ENCODE measurements around the gene MICAL2.

The MICAL2 gene

GRCh38 chr11:12130180-12130980 is 20.0 kb downstream of the MICAL2 start:
- TF ChIP-seq CTCF (IDR thresholded peaks at IDR 0.05; ENCODE audit: low read depth, low read length, missing control alignments): no peak
- DNase-seq (ENCODE audit: low read depth): no peak
- no peak overlapping the region for H3K4me3 ChIP-seq (ENCODE audit: low read depth, low read length)

GRCh38 chr11:12131943-12132789 is 21.8 kb downstream of the MICAL2 start:
- no peak for TF ChIP-seq CTCF (IDR thresholded peaks at IDR 0.05; ENCODE audit: low read depth, low read length, missing control alignments)
- no peak overlapping the region for H3K4me3 ChIP-seq (ENCODE audit: low read depth, low read length)
- no peak for DNase-seq (ENCODE audit: low read depth)

- TF ChIP-seq CTCF (IDR thresholded peaks at IDR 0.05; ENCODE audit: low read depth, low read length, missing control alignments): no peak
These were observed 22.4 kb downstream of the MICAL2 start for GRCh38 chr11:12132790-12133145.

GRCh38 chr11:12133547-12134235 is 23.3 kb downstream of the MICAL2 start:
- no peak for TF ChIP-seq CTCF (IDR thresholded peaks at IDR 0.05; ENCODE audit: low read depth, low read length, missing control alignments)
- H3K4me3 ChIP-seq (ENCODE audit: low read depth, low read length): no peak overlapping the region
- DNase-seq (ENCODE audit: low read depth): no peak

More at GRCh38 chr11:12132790-12133145, 22.4 kb downstream of the MICAL2 start:
- DNase-seq (ENCODE audit: low read depth): no peak
- H3K4me3 ChIP-seq (ENCODE audit: low read depth, low read length): no peak overlapping the region

GRCh38 chr11:12134236-12134585 is 23.8 kb downstream of the MICAL2 start:
- no peak overlapping the region for H3K4me3 ChIP-seq (ENCODE audit: low read depth, low read length)
- no peak for DNase-seq (ENCODE audit: low read depth)
- TF ChIP-seq CTCF (IDR thresholded peaks at IDR 0.05; ENCODE audit: low read depth, low read length, missing control alignments): no peak

GRCh38 chr11:12135185-12135584 is 24.8 kb downstream of the MICAL2 start:
- no peak overlapping the region for H3K4me3 ChIP-seq (ENCODE audit: low read depth, low read length)
- no peak for DNase-seq (ENCODE audit: low read depth)
- no peak for TF ChIP-seq CTCF (IDR thresholded peaks at IDR 0.05; ENCODE audit: low read depth, low read length, missing control alignments)

All from GM12864 (cell line).